Erythroblast (primary cell): Measurements from ENCODE around the gene HIP1.

ENCODE experiments used
- GATA1 ChIP-seq: IDR thresholded peaks from 2 replicates; pipeline ENCODE4 v1.6.1; 2011; ENCODE audit warnings: low read depth, mild to moderate bottlenecking, control low read depth, low read length, moderate library complexity
- POLR2A ChIP-seq: IDR thresholded peaks from 2 replicates; pipeline ENCODE4 v1.6.1; 2011; ENCODE audit warnings: mild to moderate bottlenecking, low read length

DNA sequence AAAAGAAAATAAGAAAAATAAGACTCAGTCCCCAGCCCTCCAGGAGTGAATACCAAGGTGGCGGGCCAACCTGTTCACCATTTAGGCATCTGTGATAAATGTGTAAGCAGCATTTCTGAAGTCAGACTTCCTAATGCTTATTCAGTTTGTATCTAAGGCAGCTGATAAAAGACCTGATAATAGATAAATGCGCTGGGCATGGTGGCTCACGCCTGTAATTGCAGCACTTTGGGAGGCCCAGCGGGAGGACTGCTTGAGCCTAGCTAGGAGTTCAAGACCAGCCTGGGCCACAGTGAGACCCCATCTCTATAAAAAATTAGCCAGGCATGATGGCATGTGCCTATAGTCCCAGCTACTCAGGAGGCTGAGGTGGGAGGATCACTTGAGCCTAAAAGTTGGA, 143.0 kb downstream of the HIP1 start:
- TF ChIP-seq POLR2A (no peak), GATA1 (no peak)
